Keratinocyte (primary cell): ENCODE results near the gene SEMA7A. TPM values are rescaled to one million over a fixed set of nuclear protein-coding genes. Genes with fewer than 3 reads are reported as not detected.

ENCODE experiments used
- DNase-seq: peaks from one replicate; pipeline ENCODE4 v3.0.0-alpha.2; 2011; ENCODE audit warnings: low read depth, missing footprints, low spot score
- FAIRE-seq: peaks from 2 replicates; lab custom pipeline; 2011; peaks lifted over from hg19 to GRCh38; lab: Jason Lieb, UNC
- H2AFZ ChIP-seq: 2 replicates; pipeline ENCODE4 v1.6.0; 2012; ENCODE audit warnings: low read length, control low read depth, inconsistent platforms; ENCODE audit not compliant: control insufficient read depth
- H3K27ac ChIP-seq: 2 replicates; pipeline ENCODE4 v1.5.1; 2011; ENCODE audit warnings: low read length; ENCODE audit not compliant: control insufficient read depth, insufficient read depth
- H3K27me3 ChIP-seq: 3 replicates; pipeline ENCODE4 v1.6.0; 2011; ENCODE audit warnings: low read length; ENCODE audit not compliant: control insufficient read depth, insufficient read depth; ENCODE audit errors: extremely low read depth
- H3K36me3 ChIP-seq, 2 experiments: 2 replicates in 1 of 2; 3 replicates in 1 of 2; pipeline ENCODE4 v1.5.1; 2011; ENCODE audit warnings: low read length in 2 of 2, mild to moderate bottlenecking in 1 of 2; ENCODE audit not compliant: control insufficient read depth in 2 of 2, insufficient read depth in 2 of 2; ENCODE audit errors: extremely low read depth in 1 of 2
- H3K4me1 ChIP-seq: 3 replicates; pipeline ENCODE4 v1.5.1; 2011; ENCODE audit warnings: low read length; ENCODE audit not compliant: control insufficient read depth, insufficient read depth; ENCODE audit errors: extremely low read depth
- H3K4me2 ChIP-seq: 3 replicates; pipeline ENCODE4 v1.6.0; 2011; ENCODE audit warnings: low read depth, low read length; ENCODE audit not compliant: control insufficient read depth, insufficient read depth; ENCODE audit errors: extremely low read depth
- H3K4me3 ChIP-seq, 3 experiments: fragments of 200-600 bp in 1 of 3; sonication (generic) in 1 of 3; 2 replicates in 2 of 3; 3 replicates in 1 of 3; pipeline ENCODE4 v1.5.1; 2011 to 2016; ENCODE audit warnings: low read length in 3 of 3, mild to moderate bottlenecking in 3 of 3, control low read depth in 2 of 3, inconsistent platforms in 1 of 3, low read depth in 1 of 3, mixed read lengths in 1 of 3, mixed run types in 1 of 3, moderate library complexity in 1 of 3; ENCODE audit not compliant: control insufficient read depth in 2 of 3, insufficient read depth in 2 of 3; ENCODE audit errors: extremely low read depth in 1 of 3
- H3K79me2 ChIP-seq: 2 replicates; pipeline ENCODE4 v1.6.0; 2012; ENCODE audit warnings: low read length; ENCODE audit not compliant: control insufficient read depth, insufficient read depth
- H3K9ac ChIP-seq: 3 replicates; pipeline ENCODE4 v1.6.0; 2011; ENCODE audit warnings: low read length; ENCODE audit not compliant: control insufficient read depth, insufficient read depth; ENCODE audit errors: extremely low read depth
- H3K9me1 ChIP-seq: 3 replicates; pipeline ENCODE4 v1.6.0; 2011; ENCODE audit warnings: low read length; ENCODE audit not compliant: control insufficient read depth, insufficient read depth; ENCODE audit errors: extremely low read depth
- H3K9me3 ChIP-seq: 2 replicates; pipeline ENCODE4 v1.5.1; 2012; ENCODE audit warnings: low read depth, low read length; ENCODE audit not compliant: control insufficient read depth
- H4K20me1 ChIP-seq: 3 replicates; pipeline ENCODE4 v1.6.0; 2011; ENCODE audit warnings: low read length; ENCODE audit not compliant: control insufficient read depth, insufficient read depth; ENCODE audit errors: extremely low read depth
- CTCF ChIP-seq, 3 experiments: IDR thresholded peaks in 1 of 3; conservative IDR thresholded peaks in 1 of 3; optimal IDR thresholded peaks in 1 of 3; 2 replicates in 2 of 3; 3 replicates in 1 of 3; pipeline versions ENCODE3 to v1.5.1; 2011; ENCODE audit warnings: low read length in 3 of 3, mild to moderate bottlenecking in 3 of 3, moderate library complexity in 2 of 3, control low read depth in 1 of 3, inconsistent platforms in 1 of 3; ENCODE audit not compliant: insufficient read depth in 2 of 3; ENCODE audit errors: extremely low read depth in 1 of 3
- EZH2 ChIP-seq: IDR thresholded peaks from one replicate; pipeline ENCODE4 v1.6.1; 2012; ENCODE audit warnings: inconsistent platforms, mild to moderate bottlenecking, low read length, moderate library complexity
- dilution Hi-C: fragments of 300-500 bp; cut with MboI; formaldehyde crosslinking; loops from one replicate; pipeline ENCODE4 v1.7.0; 2020; ENCODE audit warnings: low sequenced_read_pairs; ENCODE audit not compliant: extremely low pct_ligation_motif_present
- polyA plus RNA-seq, 5 experiments: library from polyadenylated mRNA; depleted of rRNA in 3 of 5; stranded (reverse) in 3 of 5; stranded (forward) in 1 of 5; unstranded in 1 of 5; fragments of >200 nt; gene quantifications; 1 replicate in 1 of 5; 2 replicates in 3 of 5; 3 replicates in 1 of 5; pipeline versions ENCODE4 v1.2.1 to v1.2.3, GENCODE V29; 2011 to 2012; ENCODE audit warnings: missing spikeins in 2 of 5, low read depth in 1 of 5, low replicate concordance in 1 of 5

SEMA7A gene
- polyA plus RNA-seq, 1 donor (not counting 4 experiments of a cell fraction or from before 2014, with no cell fraction given): 8.0 TPM

GRCh38 chr15:74432968-74433591 is 678 bp downstream of the SEMA7A start:
- Histone ChIP-seq H2AFZ (peak overlapping the region; percentile 33), H3K4me3 (peak overlapping the region; percentile 77 to 88 (median 83)), H4K20me1 (peaks cover 17% of the 10 kb centered on the region), H3K9me3 (no peaks in the 10 kb centered on the region), H3K9me1 (peaks cover 10% of the 10 kb centered on the region), H3K4me1 (peaks cover 30% of the 10 kb centered on the region), H3K79me2 (peaks cover 59% of the 10 kb centered on the region), H3K27me3 (no peaks in the 10 kb centered on the region), H3K9ac (peak overlapping the region; percentile 83), H3K4me2 (peak overlapping the region; percentile 91), H3K36me3 (peaks cover 0 to 16% of the 10 kb centered on the region in 2 experiments), H3K27ac (peak overlapping the region; percentile 65)
- TF ChIP-seq CTCF (optimal IDR thresholded peaks at IDR 0.05 in 1 of 3, IDR thresholded peaks at IDR 0.05 in 1 of 3, conservative IDR thresholded peaks at IDR 0.05 in 1 of 3; ENCODE audit: extremely low read depth in 1 of 3, insufficient read depth in 2 of 3, low read length in 3 of 3) (no peak), EZH2 (no peak)
- FAIRE-seq (no peak), DNase-seq (no peak)
- dilution Hi-C loops: no loop called here

GRCh38 chr15:74432271-74432967 is 1.3 kb downstream of the SEMA7A start:
- H3K9me3 ChIP-seq: no peaks in the 10 kb centered on the region
- DNase-seq: no peak
- H3K27me3 ChIP-seq: no peaks in the 10 kb centered on the region
- H3K9me1 ChIP-seq: peaks cover 10% of the 10 kb centered on the region
- peaks cover 30% of the 10 kb centered on the region for H3K4me1 ChIP-seq
- no peak for FAIRE-seq
- no peak for TF ChIP-seq EZH2
- H4K20me1 ChIP-seq: peaks cover 17% of the 10 kb centered on the region
- dilution Hi-C loops: no loop called here
- H3K4me3 ChIP-seq: peak overlapping the region; percentile 77 to 88 (median 83)
- peaks cover 0 to 20% of the 10 kb centered on the region in 2 experiments for H3K36me3 ChIP-seq
- peaks cover 66% of the 10 kb centered on the region for H3K79me2 ChIP-seq
- H3K9ac ChIP-seq: peak overlapping the region; percentile 80
- no peak overlapping the region for H2AFZ ChIP-seq
- peak overlapping the region; percentile 38 for H3K27ac ChIP-seq
- H3K4me2 ChIP-seq: peak overlapping the region; percentile 91
